ENCODE results near the gene MMP10.
"Not testable (repeated sequence)": the region's sequence is repeated elsewhere in the genome, so short reads cannot be mapped to it uniquely, and the experiment has no call there.

GRCh38 chr11:102746746-102747578 lies 33.5 kb downstream of the MMP10 start:
- TF ChIP-seq CTCF, EZH2 (IDR thresholded peaks at IDR 0.05): not testable (repeated sequence)

All from neural progenitor cell (in vitro differentiated cells).